GM10266 (cell line): ENCODE results near the gene PYY.
"Not testable (repeated sequence)": the region's sequence is repeated elsewhere in the genome, so short reads cannot be mapped to it uniquely, and the experiment has no call there.

Experiments used
- DNase-seq: peaks from one replicate; pipeline ENCODE4 v3.0.0; 2012; ENCODE audit errors: extremely low spot score
- CTCF ChIP-seq: IDR thresholded peaks from 2 replicates; pipeline ENCODE4 v1.5.1; 2012; ENCODE audit warnings: mild to moderate bottlenecking, low read depth; ENCODE audit not compliant: control insufficient read depth, insufficient read depth; ENCODE audit errors: missing control alignments

The PYY gene

DNA sequence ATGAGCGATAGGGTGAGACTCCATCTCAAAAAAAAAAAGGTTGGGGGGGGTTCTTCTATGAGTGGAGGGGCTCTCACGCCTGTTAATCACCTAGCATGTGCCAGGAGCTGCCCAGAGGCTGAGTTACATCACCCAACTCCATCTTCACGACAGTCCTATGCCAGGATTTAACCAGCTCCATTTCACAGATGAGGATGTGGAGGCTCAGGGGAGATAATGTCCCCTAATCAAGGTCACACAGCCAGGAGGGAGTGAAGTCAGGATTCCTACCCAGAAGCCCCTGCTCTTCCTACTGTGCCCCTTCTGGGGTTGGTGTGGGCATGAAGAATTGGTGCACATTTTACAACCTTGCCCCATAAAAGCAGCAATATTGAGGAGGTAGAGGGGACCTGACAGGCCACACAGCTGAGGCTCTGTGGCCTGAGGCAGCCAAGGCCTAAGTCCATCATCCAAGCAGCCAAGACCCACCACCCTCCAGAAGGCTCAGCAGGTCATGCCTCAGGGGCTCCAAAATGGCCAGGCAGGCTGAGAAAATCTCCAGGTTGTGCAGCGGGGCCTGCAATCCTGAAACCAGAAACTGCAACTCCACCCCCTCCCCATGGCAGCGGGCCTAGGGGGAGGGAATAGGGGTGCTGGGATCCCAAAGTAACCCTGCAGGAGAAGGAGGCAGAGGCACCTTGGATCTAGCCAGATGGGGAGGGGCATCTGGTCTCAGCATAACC is 18.4 kb downstream of the PYY start:
- no peak for TF ChIP-seq CTCF
- DNase-seq: no peak

- DNase-seq: no peak
- TF ChIP-seq CTCF: no peak
Observed at GRCh38 chr17:43932923-43933322, 20.8 kb downstream of the PYY start.

- no peak for DNase-seq
- no peak for TF ChIP-seq CTCF
Observed at GRCh38 chr17:43932357-43932756, 21.4 kb downstream of the PYY start.

- no peak for TF ChIP-seq CTCF
- DNase-seq: no peak
Observed at GRCh38 chr17:43931062-43931571, 22.6 kb downstream of the PYY start.

DNA sequence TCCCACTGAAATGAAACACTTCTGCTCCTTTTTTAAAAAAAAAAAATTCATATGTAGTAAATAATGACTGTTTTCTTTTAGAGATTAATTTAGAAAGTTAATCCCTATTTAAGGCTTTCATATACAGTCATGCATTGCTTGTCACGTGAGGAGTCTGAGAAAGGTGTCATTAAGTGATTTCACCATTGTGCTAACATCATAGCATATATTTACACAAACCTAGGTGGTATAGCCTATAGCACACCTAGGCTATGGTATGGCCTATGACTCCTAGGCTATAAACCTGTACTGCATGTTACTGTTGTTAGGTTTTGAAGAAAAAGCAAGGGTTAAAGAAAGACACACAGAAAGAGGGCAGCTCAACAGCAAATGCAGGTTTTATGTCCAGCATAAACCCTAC is 25.1 kb downstream of the PYY start:
- no peak for DNase-seq
- no peak for TF ChIP-seq CTCF

DNA sequence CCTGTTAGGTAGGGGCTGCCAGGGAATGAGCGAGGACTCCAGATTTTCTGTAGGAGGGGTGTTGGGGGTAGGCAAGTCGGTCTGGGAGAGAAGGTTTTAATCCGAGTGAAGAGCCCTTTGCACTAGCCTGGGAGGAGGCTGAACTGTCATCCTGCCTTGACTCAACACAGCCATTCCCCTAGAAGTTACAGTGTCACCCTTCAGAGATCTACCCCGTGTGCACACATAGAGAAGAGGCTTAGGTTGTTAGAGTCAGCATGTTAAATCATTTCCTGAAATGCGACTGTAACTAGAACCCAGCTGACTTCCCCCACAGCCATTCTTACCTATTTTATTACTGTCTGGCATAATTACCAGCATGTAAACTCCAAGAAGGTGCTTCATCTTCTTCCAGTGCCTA is 25.8 kb downstream of the PYY start:
- not testable (repeated sequence) for DNase-seq

DNA sequence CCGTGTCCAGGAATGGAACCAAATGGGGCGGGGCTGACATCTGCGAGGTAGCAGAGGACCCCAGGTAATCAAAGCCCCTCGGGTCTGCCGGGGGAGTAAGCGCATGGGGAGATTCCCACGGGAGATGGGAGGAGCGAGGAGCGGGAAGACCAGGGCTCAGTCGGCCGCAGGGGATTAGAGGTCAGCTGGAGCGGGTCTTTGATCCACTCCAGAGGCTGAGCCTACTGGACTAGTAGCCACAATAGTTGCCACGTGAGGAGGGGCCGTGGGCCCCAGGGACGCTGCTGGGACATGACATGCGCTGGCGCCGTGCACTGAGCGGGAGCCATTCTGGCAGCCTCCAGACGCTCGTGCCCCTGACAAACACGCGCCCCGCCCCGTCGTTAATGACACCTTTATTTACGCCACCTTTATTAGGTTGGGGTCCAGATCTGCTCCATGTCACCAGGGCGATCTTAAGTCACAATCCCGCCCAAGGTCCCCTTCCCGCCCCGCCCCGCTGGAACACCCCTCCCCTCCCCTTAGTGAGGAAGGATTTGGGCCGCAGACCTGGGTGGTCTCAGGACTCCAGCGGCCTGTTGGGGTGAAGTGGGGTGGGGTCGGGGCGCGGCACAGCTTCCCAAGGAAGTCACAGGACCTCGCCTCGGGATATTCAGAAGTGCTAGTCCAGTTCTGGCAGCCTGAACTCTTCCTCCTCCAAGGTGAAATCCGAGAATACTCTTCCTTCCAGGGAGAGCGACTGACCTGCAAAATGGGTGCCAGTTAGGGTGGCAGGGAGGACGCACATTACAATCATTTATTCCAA is 26.5 kb downstream of the PYY start:
- DNase-seq: no peak
- TF ChIP-seq CTCF: no peak
